GM19099 (cell line): ENCODE measurements around the gene BST1.

ENCODE experiments used
- POLR2A ChIP-seq: IDR thresholded peaks from 3 replicates; pipeline ENCODE4 v1.6.1; 2011; ENCODE audit warnings: low read depth; ENCODE audit not compliant: insufficient read length; ENCODE audit errors: extremely low read depth

BST1 gene

GRCh38 chr4:15714141-15714540, 11.3 kb downstream of the BST1 start:
- TF ChIP-seq POLR2A, result no peak

GRCh38 chr4:15714646-15715435, 12.0 kb downstream of the BST1 start:
- TF ChIP-seq POLR2A, result no peak

GRCh38 chr4:15716115-15716514, 13.2 kb downstream of the BST1 start:
- TF ChIP-seq POLR2A, result no peak

- no peak for TF ChIP-seq POLR2A
Observed at GRCh38 chr4:15717086-15717485, 14.2 kb downstream of the BST1 start.

- TF ChIP-seq POLR2A, result no peak
Observed at GRCh38 chr4:15717657-15718416, 15.0 kb downstream of the BST1 start.

GRCh38 chr4:15718465-15718864, 15.6 kb downstream of the BST1 start:
- TF ChIP-seq POLR2A, result no peak

GRCh38 chr4:15718959-15719358, 16.1 kb downstream of the BST1 start:
- no peak for TF ChIP-seq POLR2A

GRCh38 chr4:15719506-15719905, 16.6 kb downstream of the BST1 start:
- no peak for TF ChIP-seq POLR2A

GRCh38 chr4:15720851-15721250, 18.0 kb downstream of the BST1 start:
- no peak for TF ChIP-seq POLR2A

- TF ChIP-seq POLR2A, result no peak
Observed at GRCh38 chr4:15725608-15726007, 22.7 kb downstream of the BST1 start.

- no peak for TF ChIP-seq POLR2A
Observed at GRCh38 chr4:15729910-15730533, 27.2 kb downstream of the BST1 start.

GRCh38 chr4:15735536-15735935, 32.7 kb downstream of the BST1 start:
- no peak for TF ChIP-seq POLR2A

GRCh38 chr4:15736514-15737050, 33.7 kb downstream of the BST1 start:
- no peak for TF ChIP-seq POLR2A

- TF ChIP-seq POLR2A, result no peak
Observed at GRCh38 chr4:15737255-15737654, 34.4 kb downstream of the BST1 start.

- no peak for TF ChIP-seq POLR2A
Observed at GRCh38 chr4:15738877-15739276, 36.0 kb downstream of the BST1 start.
